Activated naive CD8-positive, alpha-beta T cell treated with anti-CD3 and anti-CD28 coated beads, Interleukin-2, amount 50 U/mL, for 16 hours (primary cell): Measurements from ENCODE around the gene FAM193A.
"Not testable (repeated sequence)": the region's sequence is repeated elsewhere in the genome, so short reads cannot be mapped to it uniquely, and the experiment has no call there.

Experiments
- DNase-seq: peaks from one replicate; pipeline ENCODE4 v3.0.0-alpha.2; 2020; ENCODE audit warnings: low read depth, low spot score

FAM193A gene

GRCh38 chr4:2615821-2616220, 79.4 kb downstream of the FAM193A start:
- no peak for DNase-seq

GRCh38 chr4:2617955-2618354, 81.5 kb downstream of the FAM193A start:
- no peak for DNase-seq

DNA sequence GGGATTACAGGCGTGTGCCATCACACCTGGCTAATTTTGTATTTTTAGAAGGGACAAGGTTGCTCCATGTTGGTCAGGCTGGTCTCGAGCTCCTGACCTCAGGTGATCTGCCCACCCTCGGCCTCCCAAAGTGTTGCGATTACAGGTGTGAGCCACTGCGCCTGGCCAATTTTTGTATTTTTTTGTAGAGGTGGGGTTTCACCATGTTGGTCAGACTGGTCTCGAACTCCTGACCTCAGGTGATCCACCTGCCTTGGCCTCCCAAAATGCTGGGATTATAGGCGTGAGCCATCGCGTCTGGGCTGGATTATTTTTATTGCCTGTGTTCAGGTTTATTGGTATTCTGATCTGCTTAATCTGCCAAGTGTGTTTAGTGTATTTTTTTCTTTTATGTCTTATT, 82.3 kb downstream of the FAM193A start:
- DNase-seq: not testable (repeated sequence)

DNA sequence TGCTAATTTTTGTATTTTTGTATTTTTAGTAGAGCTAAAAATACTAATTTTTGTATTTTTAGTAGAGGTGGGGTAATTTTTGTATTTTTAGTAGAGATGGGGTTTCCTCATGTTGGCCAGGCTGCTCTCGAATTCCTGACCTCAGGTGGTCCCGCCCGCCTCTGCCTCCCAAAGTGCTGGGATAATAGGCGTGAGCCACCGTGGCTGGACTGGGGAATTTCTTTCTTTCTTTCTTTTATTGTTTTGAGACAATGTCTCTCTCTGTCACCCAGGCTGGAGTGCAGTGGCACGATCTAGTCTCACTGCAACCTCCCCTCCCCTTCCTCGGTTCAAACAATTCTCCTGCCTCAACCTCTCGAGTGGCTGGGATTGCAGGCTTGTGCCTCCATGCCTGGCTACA, 83.0 kb downstream of the FAM193A start:
- DNase-seq: no peak

- no peak for DNase-seq
Measured at GRCh38 chr4:2621419-2621818, 85.0 kb downstream of the FAM193A start.

DNA sequence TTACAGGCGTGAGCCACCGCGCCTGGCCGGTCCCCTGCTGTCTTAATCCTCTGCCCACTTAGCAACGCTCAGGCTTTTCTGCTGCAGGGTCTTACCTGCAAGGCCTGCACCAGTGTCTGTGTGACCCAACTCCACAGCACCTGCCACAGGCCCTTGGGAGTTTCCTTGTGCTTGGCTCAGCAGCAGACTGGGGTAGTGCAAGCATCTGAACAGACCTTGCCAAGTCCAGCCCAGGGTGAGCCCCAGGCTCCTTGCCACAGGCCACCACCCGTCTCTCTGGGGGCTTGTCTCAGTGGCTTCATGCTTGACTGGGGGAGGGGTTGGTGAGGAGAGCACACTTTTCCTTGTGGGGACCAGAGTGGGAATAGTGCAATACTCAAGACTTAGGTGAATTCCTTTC, 87.0 kb downstream of the FAM193A start:
- DNase-seq: no peak

- DNase-seq: no peak
Measured at GRCh38 chr4:2624782-2625530, 88.5 kb downstream of the FAM193A start.

GRCh38 chr4:2626231-2626630, 89.8 kb downstream of the FAM193A start:
- no peak for DNase-seq

DNA sequence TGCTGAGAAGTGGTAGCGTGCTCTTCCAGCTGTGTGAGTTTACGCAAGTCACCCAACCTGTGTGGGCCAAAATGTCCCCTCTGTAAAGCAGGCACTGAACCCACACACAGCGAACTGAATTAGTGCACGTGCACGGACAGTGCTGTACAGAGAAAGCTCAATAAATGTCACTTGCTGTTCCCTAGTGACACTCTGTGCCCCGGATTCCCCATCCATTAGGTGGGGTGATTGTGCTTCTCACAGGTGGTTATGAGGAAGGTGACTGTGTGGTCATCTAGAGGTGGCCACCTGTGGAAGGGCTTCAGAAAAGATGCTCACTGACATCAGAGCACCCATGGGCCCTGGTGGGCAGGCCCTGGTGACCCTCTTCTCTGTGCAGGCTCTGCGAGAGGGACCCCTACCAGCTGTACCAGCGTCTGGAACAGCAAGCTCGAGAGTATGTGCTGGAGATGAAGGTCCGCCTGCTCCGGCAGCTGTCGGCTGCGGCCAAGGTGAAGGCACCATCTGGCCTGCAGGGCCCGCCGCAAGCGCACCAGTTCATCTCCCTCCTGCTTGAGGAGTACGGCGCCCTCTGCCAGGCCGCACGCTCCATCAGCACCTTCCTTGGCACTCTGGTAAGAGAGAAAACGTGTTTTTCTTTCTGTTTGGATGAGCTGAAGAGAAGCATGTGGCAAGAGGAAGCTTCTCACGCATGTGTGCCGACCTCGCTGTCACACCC, 94.3 kb downstream of the FAM193A start:
- no peak for DNase-seq

DNA sequence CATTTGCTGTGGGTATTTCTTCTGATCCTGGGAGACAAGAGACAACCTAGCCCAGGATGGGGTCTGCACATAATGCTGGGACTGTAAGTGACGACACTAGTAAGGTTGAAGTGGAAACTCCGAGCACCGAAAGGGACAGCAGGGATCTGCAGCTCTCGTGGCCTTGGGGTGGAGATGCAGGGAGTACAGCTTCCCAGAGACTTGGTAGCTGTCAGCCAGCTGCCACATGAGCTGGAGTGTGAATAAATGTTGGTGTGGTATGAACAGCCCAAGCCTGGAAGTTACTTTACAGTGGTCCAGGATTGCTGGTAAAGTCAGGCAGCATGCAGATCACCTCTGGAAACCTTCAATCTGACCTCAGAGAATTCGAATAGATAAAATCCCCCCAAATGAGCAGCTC, 97.6 kb downstream of the FAM193A start:
- DNase-seq: no peak

DNA sequence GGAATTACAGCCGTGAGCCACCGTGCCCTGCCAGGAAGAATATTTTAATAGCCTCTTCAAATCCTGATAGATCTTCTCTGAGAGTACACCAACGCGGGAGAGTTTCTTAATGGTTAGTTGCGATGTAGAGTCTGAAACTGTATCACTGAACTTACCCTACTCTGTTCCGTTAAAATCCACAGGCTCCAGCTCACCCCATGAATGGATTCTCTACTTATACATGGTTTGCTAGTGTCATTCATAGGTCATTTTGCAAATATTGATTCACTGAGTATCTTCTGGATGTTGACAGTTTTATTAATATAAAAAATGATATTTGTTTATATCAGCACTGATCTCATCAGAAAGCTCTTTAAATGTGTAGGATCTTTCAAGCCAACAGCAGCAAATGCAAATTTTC, 99.9 kb downstream of the FAM193A start:
- no peak for DNase-seq

- not testable (repeated sequence) for DNase-seq
Measured at GRCh38 chr4:2636994-2637393, 100.5 kb downstream of the FAM193A start.

DNA sequence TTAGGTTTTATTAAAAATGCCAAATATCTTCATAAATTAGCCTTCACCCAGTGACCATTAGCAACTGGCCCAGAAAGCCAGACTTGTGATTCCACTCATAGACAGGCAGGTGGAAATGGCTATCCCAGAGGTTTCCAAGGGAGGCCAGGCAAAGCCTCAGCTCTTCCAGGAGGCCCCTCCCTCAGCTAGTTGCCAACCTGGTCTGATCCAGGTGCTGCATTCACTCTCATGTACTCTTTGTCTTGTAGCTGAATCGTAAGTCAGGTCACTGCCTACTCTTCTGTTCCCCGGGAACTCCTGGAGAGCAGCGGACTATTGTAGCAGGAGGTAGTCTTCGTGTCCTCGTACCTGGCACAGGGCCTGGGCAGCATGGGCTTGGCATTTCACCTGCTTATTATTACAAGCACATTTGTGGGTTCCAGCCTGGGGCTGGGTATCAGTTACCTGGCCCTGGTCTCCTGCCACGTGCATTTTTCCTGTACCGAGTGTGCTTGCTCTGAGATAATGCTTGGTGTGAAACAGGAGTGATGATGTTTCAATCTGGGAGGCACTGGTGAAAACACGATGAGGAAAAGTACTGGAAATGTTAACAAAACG, 101.6 kb downstream of the FAM193A start:
- no peak for DNase-seq

GRCh38 chr4:2638730-2639129, 102.3 kb downstream of the FAM193A start:
- DNase-seq: no peak

DNA sequence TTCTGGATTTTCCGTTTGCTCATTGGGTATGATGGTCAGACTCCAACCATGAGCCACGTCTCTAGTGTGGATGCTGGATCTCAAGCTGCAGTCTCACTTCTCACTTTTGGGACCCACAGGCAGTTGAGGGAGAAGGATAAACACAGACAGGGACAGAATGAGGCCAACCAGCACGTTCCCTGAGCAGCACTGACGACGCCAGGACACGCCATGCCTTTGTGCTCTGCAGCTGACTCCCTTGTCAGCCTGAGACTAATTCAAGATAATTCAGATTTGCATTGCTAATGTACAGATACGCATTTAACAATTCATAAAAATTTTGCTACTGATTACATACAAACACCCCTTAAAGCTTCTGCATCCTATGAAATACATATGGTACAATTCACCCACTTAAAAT, 106.5 kb downstream of the FAM193A start:
- DNase-seq: no peak

GRCh38 chr4:2643555-2643954, 107.1 kb downstream of the FAM193A start:
- no peak for DNase-seq

DNA sequence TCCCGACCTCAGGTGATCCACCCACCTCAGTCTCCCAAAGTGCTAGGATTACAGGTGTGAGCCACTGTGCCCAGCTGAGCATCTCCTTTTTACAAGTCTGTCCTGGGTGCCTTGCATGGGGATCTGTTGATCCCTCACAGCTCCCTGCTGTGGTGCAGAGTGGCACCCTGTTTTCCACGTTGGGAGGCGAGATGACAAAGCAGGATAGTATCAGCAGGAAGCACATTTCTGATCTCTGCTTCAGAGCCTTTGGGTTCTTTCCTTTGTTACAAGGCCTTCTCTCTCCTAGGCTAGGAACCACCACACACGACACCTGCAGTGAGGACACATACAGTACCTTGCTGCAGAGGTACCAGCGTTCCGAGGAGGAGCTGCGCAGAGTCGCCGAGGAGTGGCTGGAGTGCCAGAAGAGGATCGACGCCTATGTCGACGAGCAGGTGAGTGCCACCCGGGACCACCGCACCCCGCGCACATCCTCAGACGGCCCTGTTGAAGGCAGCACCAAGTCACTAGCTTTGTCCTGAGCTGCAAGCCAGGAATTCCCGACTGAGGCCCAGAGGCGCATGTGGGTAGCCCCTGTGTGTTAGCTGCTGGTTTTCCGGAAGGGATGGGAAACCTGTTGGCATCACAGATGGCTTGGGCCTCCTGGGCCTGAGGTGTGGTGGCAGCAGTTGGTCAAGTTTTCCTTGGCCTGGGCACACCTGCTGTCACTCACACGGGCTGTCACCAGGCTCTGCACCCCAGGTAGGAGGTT, 110.1 kb downstream of the FAM193A start:
- no peak for DNase-seq

- DNase-seq: no peak
Measured at GRCh38 chr4:2647403-2648158, 111.1 kb downstream of the FAM193A start.

DNA sequence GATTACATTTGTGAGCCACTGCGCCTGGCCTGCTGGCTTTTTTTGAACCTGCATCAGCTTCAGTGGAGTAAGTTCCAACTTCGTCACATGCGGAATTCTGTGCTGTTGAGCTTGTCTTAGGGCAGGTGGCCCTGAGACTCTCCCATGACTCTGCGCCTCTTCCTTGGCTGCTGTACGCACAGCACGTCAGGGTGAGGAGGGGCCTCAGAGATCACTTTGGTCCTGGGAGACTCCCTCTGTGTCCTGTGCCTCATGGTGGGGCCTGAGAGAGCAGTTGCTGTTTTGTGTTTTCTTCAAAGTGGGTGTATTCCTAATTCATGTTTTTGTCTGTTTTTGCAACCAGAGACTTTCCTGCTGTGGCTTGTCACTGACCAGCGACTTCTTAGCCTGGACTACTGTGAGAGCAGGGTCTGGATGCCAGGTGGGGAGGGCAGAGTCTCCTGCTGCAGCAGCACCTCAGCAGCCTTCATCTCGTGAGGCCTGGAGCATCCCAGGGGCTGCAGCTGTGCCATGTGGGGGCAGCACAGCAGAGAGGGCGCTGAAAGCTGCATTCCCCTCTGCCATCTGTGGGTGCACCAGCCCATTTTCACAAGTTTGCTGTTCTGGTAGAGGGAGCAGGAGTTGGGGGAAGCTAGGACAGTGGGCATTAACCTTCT, 111.8 kb downstream of the FAM193A start:
- DNase-seq: no peak

DNA sequence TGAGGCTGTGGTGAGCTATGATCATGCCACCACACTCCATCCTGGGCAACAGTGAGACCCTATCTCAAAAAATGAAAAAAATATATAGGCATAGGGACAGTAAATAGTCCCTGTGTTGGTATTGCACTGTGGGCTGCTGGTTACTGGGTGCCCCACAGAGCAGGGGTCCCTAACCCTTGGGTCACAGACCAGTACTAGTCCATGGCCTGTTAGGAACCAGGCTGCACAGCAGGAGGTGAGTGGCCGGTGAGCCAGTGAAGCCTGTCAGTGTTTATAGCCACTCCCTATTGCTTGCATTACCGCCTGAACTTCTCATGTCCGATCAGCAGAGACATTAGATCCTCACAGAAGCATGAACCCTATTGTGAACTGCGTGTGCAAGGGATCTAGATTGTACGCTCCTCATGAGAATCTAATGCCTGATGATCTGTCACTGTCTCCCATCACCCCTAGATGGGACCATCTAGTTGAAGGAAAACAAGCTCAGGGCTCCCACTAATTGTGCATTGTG, 113.2 kb downstream of the FAM193A start:
- no peak for DNase-seq

GRCh38 chr4:2650276-2650675, 113.8 kb downstream of the FAM193A start:
- no peak for DNase-seq
